Measurements from ENCODE around the gene GALNS.

DNA sequence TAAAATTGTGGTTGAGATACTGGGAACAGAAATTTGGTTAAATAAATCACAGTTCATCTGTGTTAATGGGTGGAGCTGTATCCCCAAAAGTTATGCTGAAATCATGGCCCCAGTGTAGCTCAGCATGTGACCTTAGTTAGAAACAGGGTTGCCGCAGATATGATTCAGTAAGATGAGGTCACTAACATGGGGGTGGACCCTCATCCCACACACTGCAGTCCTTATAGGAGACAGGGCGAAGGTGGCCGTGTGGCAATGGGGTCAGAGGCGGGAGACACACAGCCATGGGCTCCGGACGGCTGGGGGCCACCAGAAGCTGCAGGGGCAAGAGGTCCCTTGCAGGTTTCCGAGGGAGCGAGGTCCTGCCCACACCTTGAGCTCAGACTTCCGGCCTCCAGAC, 10.7 kb downstream of the GALNS start:
- TF ChIP-seq, protein P1, sequence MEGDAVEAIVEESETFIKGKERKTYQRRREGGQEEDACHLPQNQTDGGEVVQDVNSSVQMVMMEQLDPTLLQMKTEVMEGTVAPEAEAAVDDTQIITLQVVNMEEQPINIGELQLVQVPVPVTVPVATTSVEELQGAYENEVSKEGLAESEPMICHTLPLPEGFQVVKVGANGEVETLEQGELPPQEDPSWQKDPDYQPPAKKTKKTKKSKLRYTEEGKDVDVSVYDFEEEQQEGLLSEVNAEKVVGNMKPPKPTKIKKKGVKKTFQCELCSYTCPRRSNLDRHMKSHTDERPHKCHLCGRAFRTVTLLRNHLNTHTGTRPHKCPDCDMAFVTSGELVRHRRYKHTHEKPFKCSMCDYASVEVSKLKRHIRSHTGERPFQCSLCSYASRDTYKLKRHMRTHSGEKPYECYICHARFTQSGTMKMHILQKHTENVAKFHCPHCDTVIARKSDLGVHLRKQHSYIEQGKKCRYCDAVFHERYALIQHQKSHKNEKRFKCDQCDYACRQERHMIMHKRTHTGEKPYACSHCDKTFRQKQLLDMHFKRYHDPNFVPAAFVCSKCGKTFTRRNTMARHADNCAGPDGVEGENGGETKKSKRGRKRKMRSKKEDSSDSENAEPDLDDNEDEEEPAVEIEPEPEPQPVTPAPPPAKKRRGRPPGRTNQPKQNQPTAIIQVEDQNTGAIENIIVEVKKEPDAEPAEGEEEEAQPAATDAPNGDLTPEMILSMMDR (IDR thresholded peaks at IDR 0.05): no peak
- TF ChIP-seq POLR2A (IDR thresholded peaks at IDR 0.05): no peak
